Activated T-cell treated with anti-CD3 and anti-CD28 coated beads for 1 hour (primary cell): ENCODE results near the gene TCEA2.
"Not testable (repeated sequence)": the region's sequence is repeated elsewhere in the genome, so short reads cannot be mapped to it uniquely, and the experiment has no call there.

Source experiments
- DNase-seq: peaks from one replicate; pipeline ENCODE4 v3.0.0-alpha.2; 2020; ENCODE audit warnings: low read depth

The TCEA2 gene

DNA sequence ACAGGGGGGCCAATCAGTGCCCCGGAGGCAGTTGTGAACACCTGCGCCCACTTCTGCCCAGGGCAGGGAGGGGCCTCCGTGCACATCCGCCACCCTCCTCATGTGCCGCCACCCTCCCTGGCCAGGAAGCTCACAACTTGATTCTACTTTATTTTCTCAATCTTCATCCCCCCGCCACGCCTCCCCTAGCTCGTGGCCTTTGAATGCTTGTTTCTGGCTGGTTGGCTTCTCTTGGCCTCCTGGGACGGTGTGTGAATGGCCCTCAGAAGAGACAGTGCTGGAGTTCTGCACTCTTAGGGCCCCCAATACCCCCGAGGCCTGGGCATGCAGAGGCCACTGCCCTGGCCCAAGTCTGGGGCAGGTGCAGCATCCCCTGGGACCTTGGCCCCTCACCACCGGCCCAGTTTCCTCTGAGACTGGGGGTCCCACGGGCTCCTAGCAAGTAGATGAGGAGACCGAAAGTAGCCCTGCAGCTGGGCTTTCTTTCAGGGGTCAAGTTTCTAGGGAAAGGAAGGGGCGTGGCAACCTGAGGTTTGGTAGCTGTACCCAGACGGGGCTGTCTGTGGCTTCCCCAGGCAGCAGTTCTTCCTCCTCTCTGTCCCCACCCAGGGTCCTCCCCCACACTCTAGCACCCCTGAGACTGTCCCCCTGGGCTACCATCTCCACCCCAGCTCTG is 15.0 kb downstream of the TCEA2 start:
- DNase-seq, result peak; percentile 50

DNA sequence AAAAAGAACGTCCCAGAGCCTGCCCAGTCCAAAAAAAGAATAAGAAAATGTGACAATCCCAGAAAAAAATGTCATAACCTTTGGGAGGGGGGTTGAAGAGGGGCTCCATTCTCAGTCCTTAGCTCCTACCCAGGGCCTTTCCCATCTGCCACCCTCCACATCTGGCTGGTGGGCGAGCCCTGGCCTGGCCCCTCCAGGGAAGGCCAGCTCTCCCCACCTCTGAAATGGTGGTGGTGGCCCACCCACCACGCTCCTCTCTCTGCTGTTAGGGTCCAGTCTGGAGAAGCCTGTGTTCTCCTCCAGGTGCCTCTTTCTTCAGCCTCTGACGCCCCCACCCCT is 15.9 kb downstream of the TCEA2 start:
- DNase-seq, result no peak

DNA sequence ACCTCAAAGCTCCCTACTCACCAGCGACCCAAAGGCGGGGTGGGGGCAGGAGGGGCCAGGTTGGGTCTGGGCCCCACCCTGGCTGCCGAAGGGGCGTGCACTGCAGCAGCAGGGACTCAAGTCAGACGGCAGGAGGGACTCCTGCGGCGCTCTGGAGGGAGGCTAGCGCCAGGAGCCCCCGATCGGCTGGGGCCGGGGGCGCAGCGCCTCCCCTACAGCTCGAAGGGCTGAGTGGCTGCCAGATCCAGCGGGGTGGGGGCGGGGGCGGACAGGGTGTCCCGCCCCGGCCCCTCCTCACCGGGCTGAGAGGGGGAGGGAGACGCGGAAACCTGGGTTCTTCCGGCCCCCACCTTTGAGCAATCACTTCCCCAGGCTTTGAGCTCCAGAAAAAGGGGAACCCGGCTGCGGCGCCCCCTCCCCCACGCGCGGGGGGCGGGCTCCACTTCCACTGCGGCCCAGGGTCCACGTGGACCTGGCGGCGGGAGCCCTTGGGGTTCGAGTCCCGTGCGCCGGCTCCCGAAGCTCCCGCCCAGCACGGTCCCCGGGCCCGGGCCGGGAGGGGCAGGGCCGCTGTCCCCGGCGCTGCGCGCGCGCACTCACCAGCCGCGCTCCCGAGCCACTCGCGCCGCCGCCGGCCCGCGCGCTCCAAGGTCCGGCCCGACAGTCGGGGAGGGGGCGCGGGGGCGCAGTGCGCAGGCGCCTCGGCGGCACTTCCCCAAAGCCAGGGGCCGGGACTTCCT is 16.4 kb downstream of the TCEA2 start, which contains the start of gene RGS19:
RGS19 (minus strand) TSS at position 246 of the 740 bp plus-strand sequence. CDS start 2,632 bp downstream, outside the sequence.
- peak; percentile 62 for DNase-seq

- DNase-seq, result peak; percentile 27
Measured at GRCh38 chr20:64080013-64080812, 17.2 kb downstream of the TCEA2 start, which contains the start of gene OPRL1. Gene OPRL1, plus strand, starts transcription at chr20:64080082. Its CDS starts 12,639 bp downstream, at chr20:64092721.

DNA sequence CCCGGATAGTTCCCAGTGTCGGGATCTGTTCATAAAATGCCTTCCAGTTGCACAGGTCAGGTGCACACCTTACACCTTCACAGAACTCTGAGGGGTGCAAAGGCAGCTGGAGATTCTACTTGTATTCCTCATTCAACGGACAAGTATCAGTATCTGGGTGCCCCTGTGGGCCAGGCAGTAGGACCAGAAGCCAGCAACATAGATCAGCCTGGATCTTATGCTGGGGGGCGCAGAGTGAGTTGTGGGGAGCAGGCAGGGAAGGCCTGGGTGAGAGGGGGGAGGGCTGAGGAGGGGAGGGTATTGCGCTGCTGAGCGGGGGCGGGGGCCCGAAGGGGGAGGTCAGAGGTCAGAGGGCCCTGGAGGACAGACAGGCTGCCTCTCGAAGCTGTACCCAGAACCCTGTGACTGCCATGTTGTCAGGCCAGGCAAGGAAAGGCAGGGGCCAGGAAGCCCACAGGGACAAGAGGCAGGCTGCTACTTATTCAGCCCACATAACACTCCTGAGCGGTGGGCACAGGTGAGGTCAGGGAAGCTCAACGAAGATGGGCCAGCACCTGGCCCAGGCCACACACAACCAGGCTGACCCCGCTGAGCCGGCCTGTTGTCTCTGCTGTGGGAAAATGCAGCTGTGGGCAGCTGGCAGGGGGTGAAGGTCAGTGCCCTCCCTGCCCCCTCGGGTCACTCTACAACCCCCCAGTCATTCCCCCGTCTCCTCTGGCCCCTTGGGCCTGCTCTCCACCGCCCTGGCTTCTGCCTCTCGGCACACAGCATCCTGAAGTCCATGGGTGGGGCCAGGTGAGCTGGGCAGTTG is 18.0 kb downstream of the TCEA2 start:
- DNase-seq, result no peak

DNA sequence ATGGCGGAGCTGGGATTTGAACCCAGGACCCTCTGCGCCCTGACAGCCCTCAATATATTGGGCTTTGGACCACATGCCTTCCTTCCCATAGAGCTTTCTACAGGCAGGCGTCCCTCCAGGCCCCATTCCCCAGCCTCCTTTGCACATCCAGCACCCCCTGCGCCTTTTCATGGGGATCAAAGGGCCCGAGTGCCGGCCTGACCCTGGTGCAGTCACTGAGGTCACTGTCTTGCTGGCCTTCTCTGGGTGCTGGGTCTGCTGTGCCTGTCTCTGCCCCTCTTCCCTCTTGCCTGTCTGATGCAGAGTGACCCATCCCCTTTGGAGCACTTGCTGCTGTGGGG is 18.6 kb downstream of the TCEA2 start:
- DNase-seq, result no peak

DNA sequence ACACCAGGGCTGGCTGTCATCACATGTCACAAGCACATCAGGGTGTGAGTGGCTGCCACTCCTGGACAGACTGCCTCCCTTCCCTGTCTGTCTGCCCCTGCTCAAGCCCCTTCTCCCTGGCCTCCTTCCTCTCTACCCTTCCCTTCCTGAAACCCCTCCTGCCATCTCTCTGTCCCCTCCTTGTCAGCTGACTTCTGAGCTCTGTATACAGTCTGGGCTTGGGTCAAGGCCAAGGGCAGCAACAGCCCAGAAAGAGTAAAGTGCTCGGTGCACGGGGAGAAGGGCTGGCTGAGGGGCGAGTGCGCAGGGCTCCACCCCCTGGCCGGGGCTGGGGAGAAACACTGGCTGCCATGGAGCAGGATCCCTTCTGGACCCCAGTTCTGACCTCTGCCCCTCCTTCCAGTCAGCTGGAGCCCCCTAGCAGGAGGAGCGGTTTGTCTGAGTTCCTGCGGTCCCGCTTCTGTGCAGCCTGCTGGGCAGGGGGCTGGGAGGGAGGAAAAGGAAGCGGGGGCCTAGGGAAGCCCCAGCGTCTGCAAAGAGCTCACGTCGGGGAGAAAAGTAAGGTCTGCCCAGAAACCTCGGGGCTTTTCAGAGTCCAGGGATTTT is 19.2 kb downstream of the TCEA2 start:
- no peak for DNase-seq

GRCh38 chr20:64082820-64083377 is 19.9 kb downstream of the TCEA2 start:
- DNase-seq, result no peak

DNA sequence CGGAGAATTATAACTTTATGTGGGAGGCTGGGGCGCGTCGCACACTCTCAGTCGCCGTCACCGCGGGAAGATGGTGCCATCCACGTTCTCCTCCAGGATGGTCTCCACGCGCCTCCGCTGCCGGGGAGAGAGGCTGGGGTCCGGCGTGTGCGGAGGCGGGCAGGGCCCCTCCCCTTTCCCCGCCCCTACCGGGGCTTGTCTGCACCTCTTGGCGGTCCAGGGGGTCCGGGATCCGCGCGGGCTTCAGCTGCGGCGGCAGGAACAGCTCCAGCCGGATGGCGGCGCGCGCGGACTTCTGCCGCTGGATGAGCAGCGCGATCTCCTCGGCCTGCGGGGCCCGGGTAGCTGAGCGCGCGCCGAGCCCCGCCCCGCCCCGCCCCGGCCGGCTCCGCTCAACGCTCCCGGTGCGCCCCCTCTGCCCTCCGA is 20.4 kb downstream of the TCEA2 start:
- peak; percentile 54 for DNase-seq

DNA sequence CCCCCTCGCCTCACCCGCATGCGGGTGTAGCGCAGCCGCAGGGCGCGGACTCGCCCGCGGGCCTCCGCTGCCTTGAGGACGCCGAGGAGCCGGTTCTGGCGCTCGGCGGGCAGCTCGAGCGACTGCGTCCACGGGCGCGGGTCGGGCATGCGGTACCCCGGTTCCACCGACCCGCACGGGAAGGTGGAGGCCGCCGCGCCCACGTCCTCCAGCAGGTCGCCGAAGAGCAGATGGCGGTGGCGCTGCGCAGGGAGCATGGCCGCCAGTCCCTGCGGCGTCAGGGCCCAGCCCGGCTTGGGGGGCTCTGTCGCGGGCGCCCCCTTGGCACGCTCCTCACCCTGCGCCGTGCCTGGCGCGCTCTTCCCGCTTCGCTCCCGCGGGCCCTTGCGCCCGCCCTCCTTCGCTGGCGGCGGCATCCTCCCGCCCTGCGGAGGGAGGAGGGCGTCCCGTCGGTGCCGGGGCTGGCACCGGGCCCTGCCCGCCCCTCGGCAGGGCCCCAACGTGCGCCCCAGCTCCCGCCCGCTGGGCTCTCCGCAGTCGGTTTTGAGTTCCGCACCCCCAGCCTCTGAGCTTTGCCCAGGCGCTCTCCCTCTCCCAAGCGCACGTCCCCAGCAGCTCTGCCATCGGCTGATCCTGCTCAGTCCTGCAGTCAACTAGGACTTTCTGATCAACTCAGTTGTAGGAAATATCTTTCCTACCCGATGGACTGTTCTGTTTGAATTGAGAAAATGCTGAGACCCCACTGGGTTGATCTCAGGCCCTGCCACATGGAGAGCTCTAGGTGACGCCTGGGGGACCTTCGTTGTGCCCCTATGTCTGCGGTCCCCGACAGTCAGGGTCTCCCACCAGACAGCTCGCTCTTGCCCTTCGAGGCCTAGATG is 21.0 kb downstream of the TCEA2 start, which contains the start of gene LKAAEAR1:
LKAAEAR1 (minus strand) TSS at position 595 of the 881 bp plus-strand sequence; CDS start at position 416, 179 bp downstream.
- no peak for DNase-seq

- DNase-seq, result no peak
Measured at GRCh38 chr20:64084685-64085152, 21.7 kb downstream of the TCEA2 start.

- no peak for DNase-seq
Measured at GRCh38 chr20:64086801-64087200, 23.8 kb downstream of the TCEA2 start.

- not testable (repeated sequence) for DNase-seq
Measured at GRCh38 chr20:64087226-64087825, 24.3 kb downstream of the TCEA2 start.

- not testable (repeated sequence) for DNase-seq
Measured at GRCh38 chr20:64088586-64088985, 25.6 kb downstream of the TCEA2 start.

DNA sequence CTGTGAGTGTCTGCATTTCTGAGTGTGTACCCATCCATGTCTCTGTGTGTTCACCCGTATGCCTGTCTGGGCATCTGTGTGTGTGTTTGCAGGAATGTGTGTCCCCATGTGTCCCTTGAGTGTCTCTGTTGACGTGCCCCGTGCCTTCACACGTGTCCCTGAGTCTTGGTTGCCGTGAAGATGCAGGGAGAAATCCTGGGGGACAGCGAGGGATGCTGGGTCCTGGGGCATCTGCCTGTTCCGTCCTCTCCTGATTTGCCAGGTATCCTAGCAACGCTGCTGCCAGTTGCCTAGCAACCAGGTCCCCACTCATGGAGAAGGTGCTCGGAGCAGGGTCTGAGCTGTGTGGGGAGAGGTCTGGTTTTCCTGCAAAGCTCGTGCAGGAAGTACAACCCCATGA is 27.2 kb downstream of the TCEA2 start:
- DNase-seq, result no peak

DNA sequence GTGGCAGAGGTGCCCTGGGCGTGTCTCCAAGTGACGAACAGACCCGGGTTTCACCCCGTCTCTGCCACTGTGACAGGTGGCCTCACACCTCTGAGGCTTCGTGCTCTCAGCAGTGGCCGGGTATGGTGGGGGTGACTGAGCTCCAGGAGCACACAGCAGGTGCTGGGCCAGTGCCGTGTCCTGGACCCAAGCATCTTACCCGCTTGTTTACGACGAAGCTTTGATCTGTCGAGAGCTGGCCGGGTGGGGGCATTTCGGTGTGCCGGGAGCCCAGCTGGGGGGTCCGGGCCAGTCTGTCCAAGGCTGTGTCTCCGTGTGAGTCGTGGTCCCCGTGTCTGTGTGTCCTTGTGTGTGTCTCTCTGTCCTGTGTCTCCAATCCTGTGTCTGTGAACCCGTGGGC is 28.3 kb downstream of the TCEA2 start:
- DNase-seq, result no peak

DNA sequence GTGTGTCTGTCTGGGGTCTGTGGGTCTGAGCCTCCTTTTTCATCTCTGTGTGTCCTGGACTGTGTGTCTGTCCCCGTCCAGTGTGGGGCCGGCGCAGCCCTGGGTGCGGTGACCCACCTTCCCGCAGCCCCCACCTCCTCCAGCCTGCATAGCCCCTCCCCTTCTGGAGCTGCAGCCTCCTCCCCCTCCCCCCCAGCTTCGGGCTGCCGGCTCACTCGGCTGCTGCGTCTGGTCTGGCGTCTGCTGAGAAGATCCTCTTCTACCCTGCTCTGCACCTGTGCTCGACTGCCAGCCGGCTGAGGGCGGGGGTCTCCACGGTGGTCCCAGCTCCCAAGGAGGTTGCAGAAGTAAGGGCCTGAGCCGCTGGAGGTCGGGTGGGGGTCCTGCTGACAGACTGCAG is 28.8 kb downstream of the TCEA2 start:
- no peak for DNase-seq

GRCh38 chr20:64092258-64093012 is 29.4 kb downstream of the TCEA2 start:
- DNase-seq, result no peak
